Epithelial cell of esophagus (primary cell): ENCODE results near the gene ISLR2.
A peak's percentile ranks its signal among the peaks of the same experiment; 100 is the strongest.

Experiments used
- DNase-seq: peaks from one replicate; pipeline ENCODE4 v3.0.0; 2010; ENCODE audit warnings: low read depth
- H3K4me3 ChIP-seq: 2 replicates; pipeline ENCODE4 v1.5.1; 2011; ENCODE audit warnings: mild to moderate bottlenecking, low read length, control low read depth
- CTCF ChIP-seq: IDR thresholded peaks from 2 replicates; pipeline ENCODE4 v1.5.1; 2011; ENCODE audit warnings: low read depth, mild to moderate bottlenecking, low read length, control low read depth, inconsistent platforms; ENCODE audit not compliant: insufficient read depth; ENCODE audit errors: missing control alignments

Gene ISLR2

DNA sequence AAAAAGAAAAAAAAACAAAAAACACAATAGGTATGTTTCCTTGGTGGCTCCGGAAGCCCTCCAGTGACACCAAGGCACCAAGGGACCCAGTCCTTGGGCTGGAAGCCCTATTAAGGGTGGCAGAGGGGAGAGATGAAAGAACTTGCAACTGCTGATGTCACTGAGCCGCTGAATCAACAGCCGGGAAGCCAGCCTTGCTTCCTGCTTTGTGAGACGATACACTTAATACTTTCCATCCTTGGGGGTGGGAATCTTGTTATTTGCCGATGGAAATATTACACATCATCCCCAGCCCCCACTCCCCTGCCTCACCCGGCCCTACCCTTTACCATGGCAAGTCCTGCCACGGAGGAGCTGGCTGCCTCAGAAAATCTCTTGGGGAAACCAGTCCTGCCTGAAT, 5.6 kb upstream of the ISLR2 start:
- DNase-seq: no peak
- TF ChIP-seq CTCF: no peak
- H3K4me3 ChIP-seq: no peak overlapping the region

DNA sequence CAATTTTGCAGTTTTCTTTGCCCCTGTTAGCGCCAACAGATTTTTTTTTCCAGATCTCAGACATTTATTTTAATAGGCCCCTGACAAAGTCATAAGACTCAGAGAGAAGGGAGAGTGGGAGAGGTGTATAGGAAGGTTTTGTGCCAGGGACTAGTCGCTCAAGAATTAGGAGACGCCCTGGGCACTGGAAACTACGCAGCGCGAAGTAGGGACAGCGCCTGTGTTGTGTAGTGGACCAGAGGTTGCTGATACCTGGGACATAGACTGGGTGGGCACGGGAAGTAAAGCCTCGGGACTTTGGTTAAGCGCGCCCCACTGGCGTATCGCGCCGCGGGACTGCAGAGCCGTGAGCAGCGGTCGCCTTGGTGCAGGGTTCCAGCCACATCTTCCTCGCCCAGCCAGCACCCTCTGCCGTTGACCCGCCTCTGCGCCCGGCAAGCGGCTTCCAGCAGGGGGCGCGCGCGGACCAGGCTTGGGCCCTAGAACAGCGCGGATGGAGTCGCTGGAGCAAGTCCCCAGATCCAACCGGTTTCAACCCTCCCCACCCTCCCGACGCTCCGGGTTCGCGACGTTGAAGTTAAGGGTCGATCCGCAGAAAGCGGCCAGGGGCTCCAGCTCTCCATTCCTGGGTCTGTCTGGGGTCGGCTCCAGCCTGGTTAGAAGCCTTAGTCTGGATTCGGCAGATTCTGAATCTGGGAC, 3.0 kb upstream of the ISLR2 start:
- TF ChIP-seq CTCF: peak; percentile 86
- H3K4me3 ChIP-seq: no peak overlapping the region
- DNase-seq: peak; percentile 85

DNA sequence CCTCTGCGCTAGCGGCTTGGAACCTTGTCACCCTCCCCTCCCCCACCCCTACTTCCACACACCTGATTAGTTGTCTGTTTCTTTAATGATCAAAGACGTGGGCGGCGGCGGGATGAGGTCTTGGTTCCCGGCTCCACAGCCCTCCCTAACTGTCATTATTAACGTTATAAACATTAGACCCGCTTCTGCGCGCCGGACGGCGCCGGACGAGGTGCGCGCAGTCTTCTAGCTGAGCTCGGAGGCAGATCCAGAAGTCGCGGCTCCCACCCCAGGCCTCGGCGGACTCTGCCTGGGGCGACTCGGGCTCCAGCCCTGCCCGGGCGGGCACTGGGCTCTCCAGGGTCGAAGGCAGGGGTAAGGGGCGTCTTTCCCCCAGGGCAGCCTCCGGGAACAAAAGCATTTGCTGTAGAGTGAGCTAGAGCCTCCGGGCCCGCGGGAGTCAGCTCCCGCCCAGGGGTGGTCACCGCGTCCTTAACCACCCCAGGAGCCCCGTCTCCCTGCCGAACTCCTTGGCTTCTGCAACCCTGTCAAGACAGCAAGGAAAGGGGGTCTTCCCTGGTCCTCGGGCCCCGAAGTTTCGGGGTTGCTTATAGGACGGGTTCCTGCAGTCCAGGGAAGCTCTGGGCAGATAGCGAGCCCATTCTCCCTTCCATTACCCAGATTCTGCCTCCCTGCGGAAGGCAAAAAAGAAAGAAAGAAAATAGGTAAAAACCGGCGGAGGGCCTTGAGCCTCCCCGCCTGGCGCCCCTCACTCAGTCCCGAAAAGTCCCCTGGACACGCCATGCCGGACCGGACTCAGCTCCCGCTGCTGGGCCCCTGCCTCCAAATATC, 2.2 kb upstream of the ISLR2 start:
- no peak overlapping the region for H3K4me3 ChIP-seq
- no peak for TF ChIP-seq CTCF

GRCh38 chr15:74128785-74129585, 1.4 kb upstream of the ISLR2 start:
- DNase-seq: no peak
- no peak for TF ChIP-seq CTCF
- no peak overlapping the region for H3K4me3 ChIP-seq

More for the DNA sequence above, 2.2 kb upstream of the ISLR2 start:
- DNase-seq: no peak

DNA sequence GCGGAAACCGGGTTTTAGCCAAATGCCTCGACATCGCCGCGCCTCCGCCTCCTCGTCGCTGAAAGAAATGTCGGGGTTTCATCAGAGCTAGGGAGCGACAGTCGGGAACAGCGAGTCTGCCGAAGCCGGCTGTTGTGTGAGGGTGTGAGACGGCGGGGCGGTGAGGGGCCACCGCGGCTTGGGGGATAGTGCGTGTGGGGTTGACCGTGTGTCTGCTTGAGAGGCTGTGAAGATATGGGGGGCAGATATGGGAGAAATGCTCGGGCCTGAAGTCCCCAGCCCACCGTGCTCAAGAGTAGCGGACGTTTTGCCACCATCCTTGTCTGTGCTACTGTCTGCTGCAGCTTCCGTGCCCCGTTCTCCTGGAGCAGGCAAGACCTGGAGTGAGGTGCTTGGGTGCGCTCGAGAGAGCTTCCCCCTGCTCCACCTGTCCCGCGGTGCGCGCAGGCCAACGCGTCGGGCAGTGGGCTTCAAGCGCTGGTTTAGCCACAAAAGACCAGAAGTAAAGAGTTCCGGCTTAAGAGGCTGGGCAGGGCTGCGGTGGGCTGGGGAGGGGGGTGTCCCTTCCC, 716 bp upstream of the ISLR2 start:
- no peak for DNase-seq
- no peak for TF ChIP-seq CTCF
- no peak overlapping the region for H3K4me3 ChIP-seq

- DNase-seq: no peak
- no peak overlapping the region for H3K4me3 ChIP-seq
- TF ChIP-seq CTCF: no peak
Observed at GRCh38 chr15:74130849-74131627, 652 bp downstream of the ISLR2 start.
